Kidney epithelial cell (primary cell): ENCODE results near the gene COL9A1. TPM values are rescaled to one million over a fixed set of nuclear protein-coding genes. Genes with fewer than 3 reads are reported as not detected.
A peak's percentile ranks its signal among the peaks of the same experiment; 100 is the strongest.

Source experiments
- DNase-seq: peaks from one replicate; pipeline ENCODE4 v3.0.0-alpha.2; 2010; ENCODE audit warnings: low read depth
- H3K27me3 ChIP-seq: 2 replicates; pipeline ENCODE4 v1.6.0; 2011; ENCODE audit warnings: low read length; ENCODE audit not compliant: control insufficient read depth, insufficient read depth
- H3K36me3 ChIP-seq: 2 replicates; pipeline ENCODE4 v1.5.1; 2011; ENCODE audit warnings: low read length; ENCODE audit not compliant: control insufficient read depth, insufficient read depth
- H3K4me3 ChIP-seq: 2 replicates; pipeline ENCODE4 v1.5.1; 2011; ENCODE audit warnings: low read depth, mild to moderate bottlenecking, control low read depth, low read length
- CTCF ChIP-seq: IDR thresholded peaks from 2 replicates; pipeline ENCODE4 v1.5.1; 2011; ENCODE audit warnings: mild to moderate bottlenecking, moderate library complexity, low read length, control low read depth, inconsistent platforms; ENCODE audit not compliant: insufficient read depth, poor library complexity, severe bottlenecking
- total RNA-seq: library from RNA; depleted of rRNA; stranded (reverse); fragments of >200 nt; gene quantifications from 2 replicates; pipeline ENCODE4 v1.2.3, GENCODE V29; 2015

COL9A1 gene
- total RNA-seq, 1 donor from 2014 or later: not detected

- Histone ChIP-seq H3K27me3 (peaks cover 3% of the 10 kb centered on the region), H3K4me3 (no peak overlapping the region), H3K36me3 (no peaks in the 10 kb centered on the region)
- DNase-seq: no peak
- no peak for TF ChIP-seq CTCF
Observed at GRCh38 chr6:70221715-70222438, 81.0 kb downstream of the COL9A1 start.

- Histone ChIP-seq H3K27me3 (peaks cover 3% of the 10 kb centered on the region), H3K4me3 (no peak overlapping the region), H3K36me3 (no peaks in the 10 kb centered on the region)
- peak; percentile 57 for TF ChIP-seq CTCF
- no peak for DNase-seq
Observed at GRCh38 chr6:70221025-70221714, 81.7 kb downstream of the COL9A1 start.

GRCh38 chr6:70219943-70220613 is 82.8 kb downstream of the COL9A1 start:
- no peak for TF ChIP-seq CTCF
- DNase-seq: no peak

GRCh38 chr6:70216767-70217166 is 86.1 kb downstream of the COL9A1 start:
- Histone ChIP-seq H3K4me3 (no peak overlapping the region), H3K36me3 (no peaks in the 10 kb centered on the region), H3K27me3 (peaks cover 4% of the 10 kb centered on the region)
- DNase-seq: no peak
- no peak for TF ChIP-seq CTCF

More at GRCh38 chr6:70219943-70220613, 82.8 kb downstream of the COL9A1 start:
- no peaks in the 10 kb centered on the region for H3K36me3 ChIP-seq
- H3K4me3 ChIP-seq: no peak overlapping the region
- peaks cover 3% of the 10 kb centered on the region for H3K27me3 ChIP-seq

GRCh38 chr6:70215460-70216108 is 87.3 kb downstream of the COL9A1 start:
- DNase-seq: no peak
- Histone ChIP-seq H3K27me3 (peaks cover 2% of the 10 kb centered on the region), H3K36me3 (no peaks in the 10 kb centered on the region), H3K4me3 (no peak overlapping the region)
- no peak for TF ChIP-seq CTCF
